ENCODE data around the gene SPTSSB. TPM values are rescaled to one million over a fixed set of nuclear protein-coding genes. Genes with fewer than 3 reads are reported as not detected.

SPTSSB gene, protein sequence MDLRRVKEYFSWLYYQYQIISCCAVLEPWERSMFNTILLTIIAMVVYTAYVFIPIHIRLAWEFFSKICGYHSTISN
- not detected in 2 replicates for total RNA-seq

GRCh38 chr3:161371441-161372320 is at the start of gene SPTSSB:
Gene SPTSSB (minus strand): TSS chr3:161371517. CDS start chr3:161346323, 25,194 bp downstream.

Other genes with a start within 250 kb of the SPTSSB start
- 72.4 and 77.3 TPM in 2 replicates for gene NMD3, start 150.2 kb downstream of the SPTSSB start, total RNA-seq
- not detected in 2 replicates for gene OTOL1, start 125.3 kb upstream of the SPTSSB start, total RNA-seq

All from placental epithelial cell (primary cell).